Measurements from ENCODE around the gene RNF4.
"Not testable (repeated sequence)": the region's sequence is repeated elsewhere in the genome, so short reads cannot be mapped to it uniquely, and the experiment has no call there.

Gene RNF4

GRCh38 chr4:2459589-2460349 lies 9.1 kb upstream of the RNF4 start:
- DNase-seq = no peak

GRCh38 chr4:2461246-2461960 lies 7.5 kb upstream of the RNF4 start:
- DNase-seq = no peak

DNA sequence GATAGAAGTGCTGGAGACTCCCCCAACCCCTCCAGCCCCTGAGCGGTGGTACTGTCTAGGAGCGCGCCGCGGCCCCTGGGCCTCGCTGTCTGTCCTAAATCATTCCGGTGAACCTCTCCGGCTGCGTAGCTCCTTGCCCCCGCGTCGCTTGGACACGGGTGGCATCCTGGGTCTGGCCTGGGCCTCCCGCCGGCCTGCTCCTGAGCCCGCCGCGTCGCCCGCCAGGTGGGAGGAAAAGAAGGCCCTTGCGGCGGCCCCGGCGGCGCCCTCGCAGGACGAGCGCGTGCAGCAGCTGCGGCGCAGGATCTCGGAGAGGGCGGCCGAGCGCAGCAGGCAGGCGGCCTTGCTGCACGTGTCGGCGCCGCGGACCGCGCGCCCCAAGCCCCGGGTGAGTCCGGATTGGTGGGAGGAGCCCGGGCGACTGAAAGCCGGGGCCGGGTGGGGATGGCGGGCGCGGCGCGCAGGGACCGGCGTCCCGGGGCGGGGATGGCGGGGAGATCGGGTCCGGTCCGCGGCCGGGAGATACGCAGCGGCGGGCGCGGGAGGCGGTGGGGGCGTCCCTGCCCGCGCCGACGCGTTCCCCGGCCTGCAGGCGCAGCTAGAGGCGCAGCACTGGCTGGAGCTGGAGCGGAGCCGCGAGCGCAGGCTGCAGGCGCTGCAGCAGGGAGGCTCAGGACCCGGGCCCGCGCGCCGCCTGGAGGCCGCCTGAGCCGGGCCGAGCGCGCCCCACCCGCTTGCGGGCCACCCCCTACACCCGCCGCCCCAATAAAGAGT lies 6.5 kb upstream of the RNF4 start:
- peak; percentile 68 to 80 for DNase-seq

- DNase-seq = no peak
Observed at GRCh38 chr4:2462992-2463762, 5.7 kb upstream of the RNF4 start.

- DNase-seq = no peak
Observed at GRCh38 chr4:2465032-2465431, 3.9 kb upstream of the RNF4 start.

DNA sequence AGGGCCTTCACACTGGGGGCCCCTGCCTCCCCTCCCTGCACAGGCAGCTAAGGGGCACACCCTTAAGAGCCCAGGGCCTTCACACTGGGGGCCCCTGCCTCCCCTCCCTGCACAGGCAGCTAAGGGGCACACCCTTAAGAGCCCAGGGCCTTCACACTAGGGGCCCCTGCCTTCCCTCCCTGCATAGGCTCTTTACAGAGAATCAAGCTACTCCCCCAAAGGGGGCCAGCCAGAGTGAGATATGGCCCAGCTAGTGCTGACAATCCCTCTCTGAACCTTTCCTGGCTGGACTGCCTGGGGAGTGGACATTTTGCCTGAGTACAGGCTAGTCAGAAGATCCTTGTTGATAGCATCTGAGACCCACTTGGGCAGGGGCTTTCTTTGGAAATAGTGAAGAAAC lies 3.4 kb upstream of the RNF4 start:
- DNase-seq = not testable (repeated sequence)

DNA sequence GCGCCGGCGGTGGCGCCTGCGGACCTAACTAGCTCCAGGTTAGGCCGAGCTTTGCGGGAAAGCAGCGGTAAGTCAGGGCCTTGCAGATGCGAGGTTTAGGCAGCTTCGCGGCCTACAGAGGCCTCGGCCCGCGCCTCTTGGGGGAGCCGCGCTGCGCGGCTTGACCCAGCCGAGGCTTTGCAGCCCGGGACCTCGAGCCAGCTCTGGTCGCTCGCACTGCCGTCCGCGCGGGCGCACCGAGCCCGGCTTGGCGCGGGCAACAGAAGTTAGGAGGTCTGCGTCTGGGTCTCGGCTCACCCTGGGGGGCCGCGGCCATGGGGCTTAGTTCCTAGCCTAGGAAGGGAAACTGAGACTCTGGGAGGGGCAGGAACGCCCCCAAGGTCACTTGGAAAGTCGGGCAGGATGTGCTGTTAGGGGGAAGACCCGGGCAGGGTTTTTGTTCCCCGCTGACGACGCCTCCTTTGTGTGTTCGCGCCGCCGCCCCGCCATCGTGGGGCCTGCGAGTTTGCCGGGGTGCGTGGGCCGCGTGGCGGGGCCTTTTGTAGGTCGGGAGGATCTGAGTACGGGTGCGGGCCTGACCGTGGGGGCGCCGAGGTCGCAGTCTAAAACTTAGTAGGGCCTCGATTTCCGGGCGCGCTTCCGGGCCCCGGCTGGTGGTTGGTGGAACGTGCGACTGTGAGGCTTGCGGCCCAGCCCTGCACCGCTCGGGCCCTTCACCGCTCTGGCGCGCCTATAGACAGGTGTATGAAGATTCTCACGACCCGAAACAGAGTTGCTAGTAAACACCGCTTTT lies 482 bp downstream of the RNF4 start:
- peak; percentile 10 to 52 for DNase-seq

DNA sequence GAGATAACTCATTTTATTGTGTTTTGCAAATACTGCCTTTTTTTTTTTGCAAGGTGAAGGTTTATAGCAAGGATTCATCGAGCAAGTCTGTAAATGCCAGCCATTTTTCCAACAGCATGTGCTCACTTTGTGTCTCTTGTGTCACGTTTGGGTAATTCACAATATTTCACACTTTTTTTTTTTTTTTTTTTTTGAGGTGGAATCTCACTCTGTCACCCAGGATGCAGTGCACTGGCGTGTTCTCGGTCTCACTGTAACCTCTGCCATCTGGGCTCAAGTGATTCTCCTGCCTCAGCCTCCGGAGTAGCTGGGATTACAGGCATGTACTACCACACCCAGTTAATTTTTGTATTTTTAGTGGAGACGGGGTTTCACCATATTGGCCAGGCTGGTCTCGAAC lies 1.9 kb downstream of the RNF4 start:
- DNase-seq = no peak

- no peak for DNase-seq
Observed at GRCh38 chr4:2472187-2472586, 3.3 kb downstream of the RNF4 start.

GRCh38 chr4:2478229-2478628 lies 9.3 kb downstream of the RNF4 start:
- DNase-seq = no peak

DNA sequence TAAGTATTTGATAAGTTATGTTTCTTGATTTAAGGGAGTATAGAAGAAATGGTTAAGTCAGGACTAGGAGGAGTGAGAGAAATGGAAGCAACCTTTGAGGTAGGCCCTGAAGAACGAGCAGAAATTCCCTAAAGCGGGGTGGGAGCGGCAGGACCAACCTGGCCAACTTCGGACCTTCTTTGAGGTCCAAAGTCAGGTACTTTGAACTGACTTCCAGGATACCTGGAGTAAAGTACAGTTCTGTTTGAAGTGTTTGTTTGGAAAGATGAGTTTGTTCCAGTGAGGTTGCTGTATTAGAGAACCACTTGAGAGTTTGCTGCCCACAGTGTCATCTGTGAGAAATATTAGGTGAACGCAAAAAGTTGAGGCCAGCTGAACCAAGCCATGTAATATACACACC lies 11.7 kb downstream of the RNF4 start:
- DNase-seq = no peak

DNA sequence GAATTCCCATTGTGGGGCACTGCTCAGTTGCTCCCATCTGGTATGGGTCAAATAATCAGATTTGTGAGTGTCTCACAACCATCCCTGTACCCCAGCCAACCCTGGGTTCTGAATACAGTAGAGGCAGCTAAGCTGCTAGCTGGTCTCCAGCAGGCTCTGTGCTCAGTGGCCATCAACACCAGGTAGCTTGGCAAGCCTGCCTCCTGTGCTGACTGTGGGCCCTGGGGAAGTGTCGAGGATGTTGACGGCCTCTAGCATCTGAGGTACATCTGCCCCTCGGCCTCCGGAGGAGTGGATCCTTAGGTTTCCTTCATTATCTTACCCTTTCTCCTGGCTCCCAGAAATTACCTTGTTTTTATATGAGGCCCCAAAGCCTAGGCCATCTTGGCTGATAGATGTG lies 13.3 kb downstream of the RNF4 start:
- no peak for DNase-seq

- peak; percentile 18 to 80 for DNase-seq
Observed at GRCh38 chr4:2482693-2483092, 13.8 kb downstream of the RNF4 start.

- DNase-seq = no peak
Observed at GRCh38 chr4:2483237-2483636, 14.3 kb downstream of the RNF4 start.

GRCh38 chr4:2484185-2484584 lies 15.3 kb downstream of the RNF4 start:
- DNase-seq = no peak

- no peak for DNase-seq
Observed at GRCh38 chr4:2484993-2485392, 16.1 kb downstream of the RNF4 start.

- no peak for DNase-seq
Observed at GRCh38 chr4:2485956-2486355, 17.1 kb downstream of the RNF4 start.

GRCh38 chr4:2486981-2487380 lies 18.1 kb downstream of the RNF4 start:
- DNase-seq = no peak

- no peak for DNase-seq
Observed at GRCh38 chr4:2487632-2488031, 18.7 kb downstream of the RNF4 start.

GRCh38 chr4:2489081-2489805 lies 20.3 kb downstream of the RNF4 start:
- DNase-seq = no peak

DNA sequence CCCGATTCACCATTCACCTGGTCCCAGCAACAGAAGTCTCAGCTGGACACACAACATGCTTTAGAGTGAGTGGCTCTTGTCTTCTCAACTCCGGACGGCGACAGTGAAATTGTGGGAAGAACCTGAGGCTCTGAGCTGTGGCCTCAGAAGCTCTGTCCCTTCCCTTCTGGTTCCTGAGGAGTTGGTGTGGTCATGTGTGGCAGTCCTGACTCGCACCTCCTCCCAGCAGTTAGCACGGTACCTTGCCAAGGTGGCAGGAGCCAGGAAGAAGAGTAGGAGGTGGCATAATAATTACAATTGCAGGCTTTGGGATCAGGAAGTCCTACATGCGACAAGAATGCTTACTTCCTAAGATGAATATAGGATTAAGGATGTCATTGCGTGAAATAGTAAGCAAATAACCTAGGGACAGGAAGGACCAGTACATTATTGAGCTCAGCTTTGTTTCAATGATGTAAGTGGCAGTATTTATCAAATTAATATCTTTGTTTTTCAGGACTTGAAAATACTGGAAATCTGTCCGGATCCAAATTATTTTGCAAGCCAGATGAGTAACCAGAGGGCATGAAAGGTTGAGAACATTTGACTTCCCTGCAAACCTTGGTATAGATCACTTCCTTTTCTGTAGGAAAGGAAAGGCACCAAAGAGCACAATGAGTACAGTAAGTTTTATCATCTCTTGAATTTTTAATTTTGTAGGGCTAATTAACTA lies 21.1 kb downstream of the RNF4 start:
- DNase-seq = no peak

Data from NCI-H2081 (cell line).